A673 (cell line): ENCODE data around the gene NSG2. TPM values are rescaled to one million over a fixed set of nuclear protein-coding genes. Genes with fewer than 3 reads are reported as not detected.

ENCODE experiments used
- BruUV-seq: library from RNA; stranded (reverse); fragments of 400-500 nt; replicated peaks from 2 replicates; lab custom pipeline; 2021; lab: Mats Ljungman, UMichigan
- CTCF ChIA-PET: fragments of 300-600 bp; sonication (Branson Sonifier 250); formaldehyde crosslinking; loops from one replicate; lab custom pipeline; 2022; ENCODE audit warnings: antibody characterized with exemption; lab: Charles Lee
- POLR2A ChIA-PET: fragments of 300-600 bp; sonication (Branson Sonifier 250); formaldehyde crosslinking; loops from one replicate; lab custom pipeline; 2022; ENCODE audit warnings: antibody characterized with exemption; ENCODE audit not compliant: low non-redundant PET; lab: Charles Lee
- DNase-seq: peaks from one replicate; pipeline ENCODE4 v3.0.0-alpha.2; 2015; ENCODE audit warnings: low spot score
- H3K27ac ChIP-seq: fragments of 200-600 bp; sonication (generic); 2 replicates; pipeline ENCODE4 v1.5.1; 2016; ENCODE audit warnings: mixed run types, low read depth, mild to moderate bottlenecking, mixed read lengths, antibody characterized with exemption, low read length; ENCODE audit not compliant: poor library complexity, severe bottlenecking
- H3K27me3 ChIP-seq: fragments of 200-600 bp; sonication (generic); replicated peaks from 2 replicates; pipeline ENCODE4 v1.6.1; 2017; ENCODE audit warnings: mixed run types, low read depth, mild to moderate bottlenecking, mixed read lengths, antibody characterized with exemption, low read length; ENCODE audit not compliant: insufficient read depth, poor library complexity
- H3K36me3 ChIP-seq: fragments of 200-600 bp; sonication (generic); 2 replicates; pipeline ENCODE4 v1.6.1; 2016; ENCODE audit warnings: mixed run types, mild to moderate bottlenecking, mixed read lengths, antibody characterized with exemption, low read length; ENCODE audit not compliant: insufficient read depth, poor library complexity, severe bottlenecking
- H3K4me1 ChIP-seq: fragments of 200-600 bp; sonication (generic); 2 replicates; pipeline ENCODE4 v1.6.1; 2017; ENCODE audit warnings: mixed run types, mild to moderate bottlenecking, mixed read lengths, antibody characterized with exemption, low read length; ENCODE audit not compliant: insufficient read depth, poor library complexity, severe bottlenecking
- H3K4me3 ChIP-seq: fragments of 200-600 bp; sonication (generic); 2 replicates; pipeline ENCODE4 v1.5.1; 2016; ENCODE audit warnings: low read depth, mixed run types, mild to moderate bottlenecking, mixed read lengths, low read length; ENCODE audit not compliant: poor library complexity, severe bottlenecking
- H3K9me3 ChIP-seq: fragments of 200-600 bp; sonication (generic); 2 replicates; pipeline ENCODE4 v1.6.1; 2016; ENCODE audit warnings: mixed run types, low read depth, mild to moderate bottlenecking, mixed read lengths, antibody characterized with exemption, low read length; ENCODE audit not compliant: poor library complexity, severe bottlenecking
- EZH2 ChIP-seq: fragments of 200-600 bp; sonication (generic); IDR thresholded peaks from 2 replicates; pipeline ENCODE4 v1.6.1; 2017; ENCODE audit warnings: borderline replicate concordance, low read depth, mild to moderate bottlenecking, mixed read lengths, antibody characterized with exemption, low read length; ENCODE audit not compliant: poor library complexity, severe bottlenecking
- intact Hi-C: fragments of 100-400 bp; cut with micrococcal nuclease; formaldehyde crosslinking; loops from one replicate; pipeline ENCODE4 v1.10.0; 2022; ENCODE audit not compliant: unreplicated experiment
- total RNA-seq: library from RNA; stranded (reverse); gene quantifications from 2 replicates; pipeline ENCODE4 v1.2.3, GENCODE V29; 2021
- TF ChIP-seq, protein P1 (sequence below): fragments of 300-800, 200-600 bp; sonication (generic); conservative IDR thresholded peaks from 2 replicates; pipeline ENCODE4 v1.5.1; 2017; ENCODE audit warnings: low read depth, mild to moderate bottlenecking, antibody characterized with exemption, low read length, moderate library complexity, mixed read lengths

Gene NSG2
- total RNA-seq, 1 experiment from 2014 or later, result 0.60 TPM

DNA sequence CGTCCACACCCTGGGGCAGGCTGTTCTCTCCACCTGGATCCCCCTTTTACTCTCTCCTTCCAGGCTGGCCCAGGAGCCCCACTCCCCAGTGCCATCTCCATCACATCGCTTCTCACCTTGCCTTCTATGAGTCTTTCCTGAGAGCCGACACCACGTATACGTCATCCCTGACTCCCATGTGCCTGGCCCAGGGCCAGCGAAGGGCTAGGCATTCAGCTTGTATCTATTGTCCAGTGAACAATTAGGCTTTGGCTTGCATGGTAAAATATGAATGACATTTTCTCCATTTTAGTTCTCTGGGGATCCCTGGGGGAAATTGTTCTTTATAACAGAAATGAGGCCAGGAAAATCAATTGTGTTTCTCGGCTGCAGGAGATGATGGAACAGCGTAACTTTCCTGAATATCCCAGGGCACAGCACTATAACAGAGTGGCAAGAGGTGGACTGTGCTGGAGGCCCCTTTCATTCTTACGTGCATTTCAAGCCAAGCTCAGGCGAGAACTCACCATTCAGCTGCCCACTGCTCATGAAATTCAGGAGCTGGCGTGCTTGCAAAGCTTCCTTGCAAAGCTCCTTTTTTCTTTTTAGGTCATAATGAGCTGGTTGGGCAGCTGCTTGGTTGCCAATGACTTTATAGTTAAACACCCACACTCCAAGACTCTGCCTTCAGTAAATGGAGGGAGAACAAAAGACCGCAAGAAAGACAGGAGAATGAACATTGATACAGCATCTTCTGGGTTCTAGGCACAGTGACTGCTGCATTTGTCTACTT is 37.7 kb downstream of the NSG2 start:
- ChIA-PET POLR2A (no interaction called here), CTCF (no interaction called here)
- H3K27ac ChIP-seq, result no peak overlapping the region
- H3K4me3 ChIP-seq, result no peak overlapping the region
- DNase-seq, result no peak
- H3K9me3 ChIP-seq, result no peaks in the 10 kb centered on the region
- intact Hi-C loops, result no loop called here
- H3K27me3 ChIP-seq, result no peaks in the 10 kb centered on the region
- BruUV-seq, result no TSS peak
- H3K4me1 ChIP-seq, result no peaks in the 10 kb centered on the region
- TF ChIP-seq EZH2, result no peak
- TF ChIP-seq, protein P1, sequence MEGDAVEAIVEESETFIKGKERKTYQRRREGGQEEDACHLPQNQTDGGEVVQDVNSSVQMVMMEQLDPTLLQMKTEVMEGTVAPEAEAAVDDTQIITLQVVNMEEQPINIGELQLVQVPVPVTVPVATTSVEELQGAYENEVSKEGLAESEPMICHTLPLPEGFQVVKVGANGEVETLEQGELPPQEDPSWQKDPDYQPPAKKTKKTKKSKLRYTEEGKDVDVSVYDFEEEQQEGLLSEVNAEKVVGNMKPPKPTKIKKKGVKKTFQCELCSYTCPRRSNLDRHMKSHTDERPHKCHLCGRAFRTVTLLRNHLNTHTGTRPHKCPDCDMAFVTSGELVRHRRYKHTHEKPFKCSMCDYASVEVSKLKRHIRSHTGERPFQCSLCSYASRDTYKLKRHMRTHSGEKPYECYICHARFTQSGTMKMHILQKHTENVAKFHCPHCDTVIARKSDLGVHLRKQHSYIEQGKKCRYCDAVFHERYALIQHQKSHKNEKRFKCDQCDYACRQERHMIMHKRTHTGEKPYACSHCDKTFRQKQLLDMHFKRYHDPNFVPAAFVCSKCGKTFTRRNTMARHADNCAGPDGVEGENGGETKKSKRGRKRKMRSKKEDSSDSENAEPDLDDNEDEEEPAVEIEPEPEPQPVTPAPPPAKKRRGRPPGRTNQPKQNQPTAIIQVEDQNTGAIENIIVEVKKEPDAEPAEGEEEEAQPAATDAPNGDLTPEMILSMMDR, result no peak
- H3K36me3 ChIP-seq, result no peaks in the 10 kb centered on the region

DNA sequence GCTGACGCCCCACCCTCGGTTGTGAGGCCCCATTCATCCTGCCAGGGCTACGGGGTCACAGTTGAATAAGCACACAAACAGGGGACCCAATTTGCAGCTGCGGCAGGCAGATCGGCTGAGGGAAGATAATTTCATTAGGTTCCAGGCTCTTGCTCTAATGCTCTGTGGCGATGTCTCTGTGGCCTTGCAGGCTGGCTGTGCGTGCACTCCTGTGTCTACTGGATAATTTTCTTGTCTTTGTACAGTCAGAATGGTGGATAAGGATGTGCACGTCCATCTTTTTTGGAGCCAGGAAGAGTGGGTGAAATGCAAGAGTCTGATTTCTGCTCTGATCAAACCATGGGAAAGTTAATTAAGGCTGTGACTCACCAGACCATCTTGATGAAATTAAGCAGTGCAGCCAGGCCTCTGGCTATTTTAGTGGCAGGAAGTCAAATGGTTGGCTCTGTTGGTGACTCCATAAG is 39.2 kb downstream of the NSG2 start:
- no TSS peak for BruUV-seq
- no peak for DNase-seq
- no peaks in the 10 kb centered on the region for H3K9me3 ChIP-seq
- H3K27ac ChIP-seq, result no peak overlapping the region
- POLR2A ChIA-PET, result no interaction called here
- CTCF ChIA-PET, result no interaction called here
- H3K36me3 ChIP-seq, result no peaks in the 10 kb centered on the region
- no peaks in the 10 kb centered on the region for H3K4me1 ChIP-seq
- intact Hi-C loops, result no loop called here
- TF ChIP-seq EZH2, result no peak
- TF ChIP-seq, protein P1, result no peak
- H3K4me3 ChIP-seq, result no peak overlapping the region
- no peaks in the 10 kb centered on the region for H3K27me3 ChIP-seq

DNA sequence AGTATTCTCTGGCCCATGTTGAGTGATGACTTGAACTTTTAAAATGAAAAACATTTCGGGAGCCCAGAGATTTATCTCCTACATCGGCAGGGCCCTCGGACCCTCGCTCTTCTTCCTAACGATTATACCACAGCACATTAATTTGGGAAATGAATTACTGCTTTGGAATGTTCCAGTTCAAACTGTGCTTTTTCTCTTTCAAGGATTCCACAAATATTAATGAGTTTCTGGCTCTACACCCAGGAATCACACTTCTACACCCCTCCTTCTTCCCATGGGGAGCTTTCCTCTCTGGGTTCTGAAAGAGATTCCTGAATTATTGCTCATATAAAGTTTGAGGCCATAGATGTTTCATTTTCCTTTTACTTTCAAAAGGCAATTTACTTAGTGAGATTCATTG is 41.2 kb downstream of the NSG2 start:
- TF ChIP-seq, protein P1, result no peak
- no peak for TF ChIP-seq EZH2
- POLR2A ChIA-PET, result no interaction called here

More for the DNA sequence above, 41.2 kb downstream of the NSG2 start:
- no peak for DNase-seq
- no peaks in the 10 kb centered on the region for H3K27me3 ChIP-seq
- no peaks in the 10 kb centered on the region for H3K36me3 ChIP-seq
- H3K27ac ChIP-seq, result no peak overlapping the region
- no peaks in the 10 kb centered on the region for H3K4me1 ChIP-seq
- CTCF ChIA-PET, result no interaction called here
- intact Hi-C loops, result no loop called here
- H3K4me3 ChIP-seq, result no peak overlapping the region
- no peaks in the 10 kb centered on the region for H3K9me3 ChIP-seq
- no TSS peak for BruUV-seq
